Astrocyte of the cerebellum (primary cell): ENCODE measurements around the gene MVK.

Source experiments
- DNase-seq: peaks from one replicate; pipeline ENCODE4 v3.0.0-alpha.2; 2011; ENCODE audit warnings: low read depth
- H3K4me3 ChIP-seq: 2 replicates; pipeline ENCODE4 v1.5.1; 2011; ENCODE audit warnings: mild to moderate bottlenecking, low read depth, low read length, moderate library complexity
- in situ Hi-C: cut with HindIII; loops from 2 replicates; pipeline ENCODE4 v1.10.0; 2017; ENCODE audit warnings: low sequenced_read_pairs
- TF ChIP-seq, protein P1 (sequence below): IDR thresholded peaks from 2 replicates; pipeline ENCODE4 v1.5.1; 2012; ENCODE audit warnings: low read length, low read depth, moderate library complexity, mild to moderate bottlenecking; ENCODE audit errors: missing control alignments

Gene MVK

GRCh38 chr12:109573029-109573913 is at the start of gene MVK, which contains the start of gene MMAB:
Gene MVK (plus strand): TSS chr12:109573794. CDS start chr12:109574823, 1,029 bp downstream.
Gene MMAB (minus strand): TSS chr12:109573504. CDS start chr12:109573480, 24 bp downstream.
- in situ Hi-C loops, result no loop called here
- DNase-seq, result peak; percentile 98
- TF ChIP-seq, protein P1, sequence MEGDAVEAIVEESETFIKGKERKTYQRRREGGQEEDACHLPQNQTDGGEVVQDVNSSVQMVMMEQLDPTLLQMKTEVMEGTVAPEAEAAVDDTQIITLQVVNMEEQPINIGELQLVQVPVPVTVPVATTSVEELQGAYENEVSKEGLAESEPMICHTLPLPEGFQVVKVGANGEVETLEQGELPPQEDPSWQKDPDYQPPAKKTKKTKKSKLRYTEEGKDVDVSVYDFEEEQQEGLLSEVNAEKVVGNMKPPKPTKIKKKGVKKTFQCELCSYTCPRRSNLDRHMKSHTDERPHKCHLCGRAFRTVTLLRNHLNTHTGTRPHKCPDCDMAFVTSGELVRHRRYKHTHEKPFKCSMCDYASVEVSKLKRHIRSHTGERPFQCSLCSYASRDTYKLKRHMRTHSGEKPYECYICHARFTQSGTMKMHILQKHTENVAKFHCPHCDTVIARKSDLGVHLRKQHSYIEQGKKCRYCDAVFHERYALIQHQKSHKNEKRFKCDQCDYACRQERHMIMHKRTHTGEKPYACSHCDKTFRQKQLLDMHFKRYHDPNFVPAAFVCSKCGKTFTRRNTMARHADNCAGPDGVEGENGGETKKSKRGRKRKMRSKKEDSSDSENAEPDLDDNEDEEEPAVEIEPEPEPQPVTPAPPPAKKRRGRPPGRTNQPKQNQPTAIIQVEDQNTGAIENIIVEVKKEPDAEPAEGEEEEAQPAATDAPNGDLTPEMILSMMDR, result no peak
- peak within 1 kb of the TSS; percentile 73 for H3K4me3 ChIP-seq

- H3K4me3 ChIP-seq, result no peak overlapping the region
- DNase-seq, result no peak
- TF ChIP-seq, protein P1, result no peak
- in situ Hi-C loops, result loop anchor here (25.0 kb wide), 1 partner anchor 263 kb away; no protein-coding TSS in a partner anchor
Observed at GRCh38 chr12:109524466-109525278, 48.9 kb upstream of the MVK start.

DNA sequence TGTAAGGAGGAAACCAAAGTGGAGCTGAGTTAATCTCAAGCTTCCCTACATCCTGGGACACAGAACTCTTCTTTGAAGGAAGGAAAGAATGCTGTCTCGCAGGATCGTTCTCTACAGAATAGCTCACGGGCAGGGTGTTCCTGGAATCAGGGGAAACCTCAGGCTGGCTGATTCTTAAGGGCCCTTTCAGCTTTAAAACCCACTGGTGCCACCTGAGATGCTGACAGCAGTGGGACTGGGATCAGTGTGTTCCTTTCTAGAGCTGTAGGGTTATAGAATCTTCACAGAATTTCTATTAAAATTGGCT is 48.4 kb upstream of the MVK start:
- TF ChIP-seq, protein P1, result no peak
- H3K4me3 ChIP-seq, result no peak overlapping the region
- in situ Hi-C loops, result loop anchor here (25.0 kb wide), 1 partner anchor 262 kb away; no protein-coding TSS in a partner anchor
- no peak for DNase-seq

- no peak overlapping the region for H3K4me3 ChIP-seq
- in situ Hi-C loops, result loop anchor here (25.0 kb wide), 1 partner anchor 260 kb away; no protein-coding TSS in a partner anchor
- TF ChIP-seq, protein P1, result no peak
- no peak for DNase-seq
Observed at GRCh38 chr12:109527489-109528123, 46.0 kb upstream of the MVK start.

GRCh38 chr12:109529691-109530640 is 43.6 kb upstream of the MVK start:
- no peak for DNase-seq
- in situ Hi-C loops, result loop anchor here (25.0 kb wide), 1 partner anchor 257 kb away; no protein-coding TSS in a partner anchor

More at GRCh38 chr12:109529691-109530640, 43.6 kb upstream of the MVK start:
- TF ChIP-seq, protein P1, result no peak
- no peak overlapping the region for H3K4me3 ChIP-seq
